HG03521 (cell line): ENCODE results near the gene TMEM205.
"Not testable (repeated sequence)": the region's sequence is repeated elsewhere in the genome, so short reads cannot be mapped to it uniquely, and the experiment has no call there.

Source experiments
- ATAC-seq: cut with Tn5 transposase; IDR thresholded peaks from one replicate; pipeline ENCODE4 v1.9.1; 2021; ENCODE audit warnings: mild to moderate bottlenecking, moderate library complexity; ENCODE audit not compliant: unreplicated experiment

TMEM205 gene

GRCh38 chr19:11373166-11373884, 27.3 kb upstream of the TMEM205 start:
- ATAC-seq = no peak

DNA sequence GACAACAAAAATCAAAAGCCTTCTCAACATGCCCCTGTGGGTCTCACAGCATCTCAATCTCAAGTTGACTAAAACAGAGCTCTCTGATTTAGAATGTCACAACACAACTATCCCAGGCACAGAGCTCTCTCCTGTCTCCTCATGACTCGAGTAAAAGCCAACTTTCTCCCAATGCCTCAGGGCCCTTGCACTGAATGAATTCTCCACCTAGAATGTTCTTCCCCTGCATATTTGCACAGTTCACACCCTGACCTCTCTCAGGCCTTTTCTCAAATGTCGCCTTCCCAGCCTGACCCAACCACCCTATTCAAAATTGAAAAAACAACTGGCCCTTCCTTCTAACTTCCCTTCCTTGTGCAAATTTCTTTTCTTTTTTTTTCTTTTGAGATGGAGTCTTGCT, 24.7 kb upstream of the TMEM205 start:
- no peak for ATAC-seq

DNA sequence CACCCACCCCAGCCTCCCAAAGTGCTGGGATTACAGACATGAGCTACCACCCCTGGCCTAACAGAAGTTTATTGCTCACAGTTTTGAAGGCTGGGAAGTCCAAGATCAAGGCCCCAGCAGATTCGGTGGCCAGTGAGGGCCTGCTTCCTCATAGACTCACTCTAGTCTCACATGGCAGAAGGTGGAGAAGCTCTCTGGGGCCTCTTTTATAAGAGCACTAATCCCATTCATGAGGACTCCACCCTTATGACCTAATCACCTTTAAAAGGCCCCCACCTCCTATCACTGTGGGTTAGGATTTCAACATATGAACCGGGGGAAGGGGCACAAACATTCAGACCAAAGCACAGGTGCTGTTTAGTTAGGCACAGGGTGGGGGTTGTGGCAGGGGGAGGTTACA, 21.5 kb upstream of the TMEM205 start:
- no peak for ATAC-seq

GRCh38 chr19:11365557-11366117, 19.6 kb upstream of the TMEM205 start:
- ATAC-seq = no peak

GRCh38 chr19:11364935-11365334, 18.9 kb upstream of the TMEM205 start:
- no peak for ATAC-seq

DNA sequence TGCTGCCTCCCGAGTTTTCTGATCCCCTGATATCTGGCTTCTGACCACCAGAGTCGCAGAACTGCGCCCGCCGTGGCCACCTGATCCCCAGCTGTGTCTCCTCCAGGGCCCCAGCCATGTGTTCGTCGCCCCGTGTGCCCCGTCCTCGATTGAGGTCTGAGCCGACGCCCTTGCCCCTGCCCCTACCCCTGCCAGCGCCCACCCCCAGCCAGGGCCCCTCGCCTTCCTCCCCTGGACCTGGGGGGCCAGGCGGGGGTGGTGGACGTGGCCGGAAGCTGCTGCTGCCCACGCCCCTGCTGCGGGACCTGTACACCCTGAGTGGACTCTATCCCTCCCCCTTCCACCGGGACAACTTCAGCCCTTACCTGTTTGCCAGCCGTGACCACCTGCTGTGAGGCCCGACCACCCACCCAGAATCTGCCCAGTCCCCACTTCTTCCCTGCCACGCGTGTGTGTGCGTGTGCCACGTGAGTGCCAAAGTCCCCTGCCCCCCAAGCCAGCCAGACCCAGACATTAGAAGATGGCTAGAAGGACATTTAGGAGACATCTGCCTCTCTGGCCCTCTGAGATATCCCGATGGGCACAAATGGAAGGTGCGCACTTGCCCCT, 18.3 kb upstream of the TMEM205 start:
- ATAC-seq = no peak

DNA sequence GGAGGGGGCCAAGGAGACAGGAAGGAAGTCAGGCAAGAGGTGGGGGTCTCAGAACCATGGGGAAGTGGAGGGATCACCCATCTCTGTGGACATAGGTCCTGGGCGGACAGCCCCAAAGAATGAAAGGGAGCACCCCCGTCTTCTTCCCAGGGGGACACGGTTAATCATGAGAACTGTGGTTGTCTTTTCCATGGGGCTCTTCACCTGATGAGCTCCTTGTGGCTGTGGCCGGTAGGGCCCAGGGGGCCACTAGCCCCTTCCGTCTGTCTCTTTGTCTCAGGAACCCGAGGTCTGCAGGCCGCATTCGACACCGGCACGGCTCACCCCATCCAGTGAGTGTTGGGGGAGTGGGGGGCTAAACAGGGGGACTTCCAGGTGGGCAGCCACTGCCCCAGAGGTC, 17.8 kb upstream of the TMEM205 start:
- no peak for ATAC-seq

DNA sequence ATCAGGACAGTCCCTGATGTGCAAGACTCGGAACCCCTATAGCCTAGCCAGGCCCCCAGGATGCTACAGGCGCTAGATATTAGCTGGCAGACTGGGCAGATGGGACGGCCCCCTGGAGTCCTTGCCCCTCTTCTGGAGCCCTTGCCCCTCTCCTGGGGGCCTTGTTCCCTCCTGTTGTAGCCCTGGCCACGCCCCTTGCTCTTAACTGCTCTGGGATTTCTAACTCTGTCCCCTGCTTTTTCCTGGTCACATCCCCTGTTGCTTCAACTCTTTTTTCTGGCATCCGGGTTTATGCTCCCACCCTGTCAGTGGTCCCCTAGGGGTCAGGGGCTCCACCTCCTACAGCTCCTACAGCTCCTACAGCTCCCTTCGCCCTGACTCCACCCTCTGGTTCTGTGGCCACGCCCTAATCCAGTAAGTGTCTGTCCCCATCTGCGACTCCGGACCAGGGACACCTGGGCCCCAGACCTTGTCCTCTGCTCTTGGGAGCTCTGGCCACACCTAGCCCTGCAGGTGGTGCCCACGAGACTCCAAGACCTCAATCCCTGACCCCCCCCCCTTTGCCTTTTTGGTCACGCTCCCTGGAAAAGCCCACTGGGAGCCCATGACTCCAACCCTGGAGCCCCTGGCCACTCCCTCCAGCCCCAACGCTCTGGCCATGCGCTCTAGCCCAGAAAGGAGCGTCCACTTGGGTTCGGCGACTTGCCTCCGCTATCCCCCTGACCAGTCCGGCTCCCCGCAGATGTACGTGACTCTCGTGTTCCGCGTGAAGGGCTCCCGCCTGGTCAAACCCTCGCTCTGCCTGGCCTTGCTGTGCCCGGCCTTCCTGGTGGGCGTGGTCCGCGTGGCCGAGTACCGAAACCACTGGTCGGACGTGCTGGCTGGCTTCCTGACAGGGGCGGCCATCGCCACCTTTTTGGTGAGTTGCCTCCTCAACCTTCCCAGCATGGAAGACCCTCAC, 16.0 kb upstream of the TMEM205 start:
- ATAC-seq = no peak

- ATAC-seq = no peak
Measured at GRCh38 chr19:11361037-11361770, 15.1 kb upstream of the TMEM205 start.

- ATAC-seq = no peak
Measured at GRCh38 chr19:11359421-11359820, 13.4 kb upstream of the TMEM205 start.

DNA sequence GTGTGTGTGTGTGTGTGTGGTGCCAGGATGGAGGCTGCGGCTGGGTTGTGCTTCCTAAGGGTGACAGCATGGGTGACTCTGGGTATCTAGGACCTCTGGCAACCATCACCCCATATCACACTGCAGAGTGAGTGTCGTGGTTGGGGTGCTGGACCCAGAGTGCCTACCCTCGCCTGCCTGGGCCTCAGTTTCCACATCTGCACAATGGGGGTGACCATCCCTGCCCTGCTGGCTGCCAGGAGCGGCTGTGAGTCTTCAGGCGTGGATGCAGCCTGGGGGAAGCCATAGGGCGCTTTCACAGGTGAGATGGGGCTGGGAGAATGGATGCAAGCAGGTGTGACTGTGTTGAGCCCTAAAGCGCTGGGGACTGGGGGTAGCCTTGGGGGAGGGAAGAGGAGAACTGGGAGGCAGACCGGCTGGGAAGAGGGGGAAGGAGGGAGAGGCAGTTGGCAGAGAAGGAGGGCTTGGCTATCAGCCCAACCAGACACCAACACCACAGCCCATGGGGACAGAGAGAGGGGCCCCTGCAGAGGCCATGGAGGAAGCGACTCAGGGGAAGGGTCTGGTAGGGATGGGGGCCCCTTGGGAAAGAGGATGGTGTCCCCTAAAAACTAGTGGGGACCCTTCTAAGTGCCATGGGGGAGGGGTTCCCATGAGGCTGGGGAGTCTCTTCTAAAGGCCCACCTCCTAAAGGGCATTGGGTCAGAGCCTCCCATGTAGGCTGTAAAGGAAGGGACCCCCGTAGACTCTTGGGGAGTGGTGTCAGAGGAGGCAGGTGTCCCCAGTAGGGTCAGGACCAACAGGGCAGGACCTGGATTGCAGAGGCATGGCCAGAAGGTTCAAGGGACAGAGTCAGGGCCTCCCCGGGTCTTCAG, 10.8 kb upstream of the TMEM205 start:
- ATAC-seq = no peak

DNA sequence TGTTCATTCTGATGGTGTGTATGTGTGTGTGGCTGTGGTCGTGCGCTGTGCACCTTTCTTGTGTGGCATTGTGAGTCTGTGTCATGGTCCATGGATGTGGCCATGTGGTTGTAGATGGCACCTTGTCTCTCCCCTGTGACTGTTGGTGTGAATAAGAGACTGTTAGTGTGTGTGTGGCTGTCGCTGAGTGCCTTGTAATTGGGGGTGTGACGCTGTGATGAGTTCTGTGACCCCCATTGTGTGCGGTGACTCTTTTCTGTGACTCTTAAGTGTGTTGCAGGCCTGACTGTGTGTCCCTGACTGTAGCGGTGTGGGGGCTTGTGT, 10.0 kb upstream of the TMEM205 start:
- no peak for ATAC-seq

GRCh38 chr19:11355160-11356073, 9.3 kb upstream of the TMEM205 start, which contains the start of gene PLPPR2:
TSS of gene PLPPR2 (plus strand) at chr19:11355432. CDS start at chr19:11357674, 2,242 bp downstream.
- ATAC-seq = no peak

DNA sequence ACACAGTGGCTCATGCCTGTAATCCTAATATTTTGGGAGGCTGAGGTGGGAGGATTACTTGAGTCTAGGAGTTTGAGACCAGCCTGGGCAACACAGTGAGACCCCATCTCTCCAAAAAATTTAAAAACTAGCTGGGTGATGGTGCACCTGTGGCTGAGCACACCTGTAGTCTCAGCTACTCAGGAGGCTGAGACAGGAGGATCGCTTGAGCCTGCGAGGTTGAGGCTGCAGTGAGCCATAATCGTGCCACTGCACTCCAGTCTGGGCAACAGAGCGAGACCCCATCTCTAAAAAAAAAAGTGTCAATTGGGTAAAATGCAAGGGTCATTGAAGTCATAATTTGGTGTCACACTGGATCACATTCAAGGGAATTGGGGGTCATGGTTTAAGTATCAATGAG, 8.0 kb upstream of the TMEM205 start:
- ATAC-seq = not testable (repeated sequence)

- no peak for ATAC-seq
Measured at GRCh38 chr19:11349171-11349570, 3.1 kb upstream of the TMEM205 start.

- no peak for ATAC-seq
Measured at GRCh38 chr19:11347546-11348039, 1.5 kb upstream of the TMEM205 start.

DNA sequence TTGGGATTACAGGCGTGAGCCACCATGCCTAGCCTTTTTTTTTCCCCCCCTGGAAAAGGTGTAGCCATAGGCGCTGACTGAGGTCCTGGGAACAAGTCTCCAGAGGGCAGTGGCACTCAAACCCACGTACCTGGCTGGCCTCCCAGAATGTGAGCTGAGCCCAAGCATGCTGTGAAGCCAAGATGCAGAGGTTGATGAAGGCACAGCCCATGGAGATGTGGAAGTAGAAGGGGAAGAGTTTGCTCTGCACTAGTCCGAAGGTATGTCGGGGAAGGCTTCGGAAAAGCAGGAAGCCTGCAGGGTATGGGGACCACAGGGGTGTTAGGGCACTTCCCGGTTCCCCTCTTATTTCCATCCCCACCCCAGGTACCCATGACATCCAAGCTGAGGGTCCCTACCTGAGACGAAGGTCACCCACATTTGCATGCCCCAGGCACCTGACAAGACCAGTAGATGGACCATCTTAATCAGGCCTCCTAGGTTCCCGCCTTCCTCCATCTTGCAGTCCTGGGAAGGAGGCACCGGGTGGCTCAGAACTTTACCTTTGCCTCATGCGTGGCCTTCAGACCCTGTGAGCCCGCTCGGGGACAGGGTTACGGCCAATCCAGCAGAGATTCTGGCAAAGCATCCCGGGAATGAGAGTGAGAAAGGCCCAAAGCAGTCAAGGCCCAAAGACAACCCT, 805 bp downstream of the TMEM205 start:
- no peak for ATAC-seq

- no peak for ATAC-seq
Measured at GRCh38 chr19:11342429-11342828, 3.6 kb downstream of the TMEM205 start.
